NCI-H1436 (cell line): Measurements from ENCODE around the gene EIF4G3.
"Not testable (repeated sequence)": the region's sequence is repeated elsewhere in the genome, so short reads cannot be mapped to it uniquely, and the experiment has no call there.

Experiments used
- DNase-seq: peaks from one replicate; lab custom pipeline; 2025; lab: John Stamatoyannopoulos, UW

The EIF4G3 gene

GRCh38 chr1:21153388-21153787, 23.3 kb downstream of the EIF4G3 start:
- no peak for DNase-seq

GRCh38 chr1:21152423-21153100, 24.1 kb downstream of the EIF4G3 start:
- no peak for DNase-seq

- DNase-seq: no peak
Measured at GRCh38 chr1:21149855-21150432, 26.8 kb downstream of the EIF4G3 start.

- no peak for DNase-seq
Measured at GRCh38 chr1:21149430-21149854, 27.3 kb downstream of the EIF4G3 start.

- no peak for DNase-seq
Measured at GRCh38 chr1:21143752-21144151, 32.9 kb downstream of the EIF4G3 start.

GRCh38 chr1:21143138-21143537, 33.6 kb downstream of the EIF4G3 start:
- DNase-seq: no peak

GRCh38 chr1:21141030-21141429, 35.7 kb downstream of the EIF4G3 start:
- DNase-seq: no peak

GRCh38 chr1:21139601-21140000, 37.1 kb downstream of the EIF4G3 start:
- peak; percentile 9 for DNase-seq

- not testable (repeated sequence) for DNase-seq
Measured at GRCh38 chr1:21136344-21136743, 40.4 kb downstream of the EIF4G3 start.

GRCh38 chr1:21131200-21131599, 45.5 kb downstream of the EIF4G3 start:
- DNase-seq: no peak

- no peak for DNase-seq
Measured at GRCh38 chr1:21129407-21129806, 47.3 kb downstream of the EIF4G3 start.

GRCh38 chr1:21126324-21126723, 50.4 kb downstream of the EIF4G3 start:
- DNase-seq: no peak

GRCh38 chr1:21124846-21125245, 51.9 kb downstream of the EIF4G3 start:
- no peak for DNase-seq

- no peak for DNase-seq
Measured at GRCh38 chr1:21123287-21123948, 53.3 kb downstream of the EIF4G3 start.

GRCh38 chr1:21121764-21122471, 54.8 kb downstream of the EIF4G3 start:
- DNase-seq: no peak

- DNase-seq: no peak
Measured at GRCh38 chr1:21118167-21118566, 58.5 kb downstream of the EIF4G3 start.

- no peak for DNase-seq
Measured at GRCh38 chr1:21117597-21118001, 59.1 kb downstream of the EIF4G3 start.

GRCh38 chr1:21117159-21117558, 59.5 kb downstream of the EIF4G3 start:
- no peak for DNase-seq

- DNase-seq: no peak
Measured at GRCh38 chr1:21115098-21115760, 61.5 kb downstream of the EIF4G3 start.

- DNase-seq: no peak
Measured at GRCh38 chr1:21114431-21114830, 62.3 kb downstream of the EIF4G3 start.

GRCh38 chr1:21110163-21110562, 66.5 kb downstream of the EIF4G3 start:
- no peak for DNase-seq

GRCh38 chr1:21106709-21107108, 70.0 kb downstream of the EIF4G3 start:
- no peak for DNase-seq
